GM23338 (cell line): ENCODE results near the gene HOXC12. TPM values are rescaled to one million over a fixed set of nuclear protein-coding genes. Genes with fewer than 3 reads are reported as not detected.

ENCODE experiments used
- ATAC-seq: fragments of 200-7000 bp; cut with Tn5 transposase; 3 replicates; pipeline ENCODE4 v1.9.1; 2020
- DNase-seq: peaks from one replicate; pipeline ENCODE4 v3.0.0-alpha.2; 2015; ENCODE audit warnings: low spot score
- H2AFZ ChIP-seq: fragments of 200-600 bp; sonication (generic); 2 replicates; pipeline ENCODE4 v1.8.0; 2016; ENCODE audit warnings: antibody characterized with exemption, mild to moderate bottlenecking, moderate library complexity
- H3F3A ChIP-seq: fragments of 200-600 bp; sonication (generic); replicated peaks from 2 replicates; pipeline ENCODE4 v1.8.0; 2017; ENCODE audit warnings: antibody characterized with exemption, mixed run types, low read depth
- H3K27ac ChIP-seq: fragments of 200-600 bp; sonication (generic); 2 replicates; pipeline ENCODE4 v1.6.1; 2016; ENCODE audit warnings: low read depth
- H3K27me3 ChIP-seq: fragments of 200-600 bp; sonication (generic); 2 replicates; pipeline ENCODE4 v1.8.0; 2016; ENCODE audit warnings: mild to moderate bottlenecking, mixed run types, moderate library complexity; ENCODE audit not compliant: insufficient read depth
- H3K36me3 ChIP-seq: fragments of 200-600 bp; sonication (generic); 2 replicates; pipeline ENCODE4 v1.8.0; 2016; ENCODE audit warnings: mild to moderate bottlenecking; ENCODE audit not compliant: insufficient read depth
- H3K4me1 ChIP-seq: fragments of 200-600 bp; sonication (generic); 2 replicates; pipeline ENCODE4 v1.8.0; 2016; ENCODE audit warnings: mild to moderate bottlenecking, moderate library complexity; ENCODE audit not compliant: insufficient read depth
- H3K4me2 ChIP-seq: fragments of 200-600 bp; sonication (generic); 2 replicates; pipeline ENCODE4 v1.7.1; 2017; ENCODE audit warnings: mixed run types
- H3K4me3 ChIP-seq: fragments of 200-600 bp; sonication (generic); 2 replicates; pipeline ENCODE4 v1.6.1; 2016; ENCODE audit warnings: mixed run types
- H3K79me2 ChIP-seq: fragments of 200-600 bp; sonication (generic); replicated peaks from 2 replicates; pipeline ENCODE4 v1.8.0; 2017; ENCODE audit warnings: mild to moderate bottlenecking; ENCODE audit not compliant: insufficient read depth
- H3K9me2 ChIP-seq: fragments of 200-600 bp; sonication (generic); 2 replicates; pipeline ENCODE4 v1.8.0; 2017; ENCODE audit not compliant: insufficient read depth
- H4K20me1 ChIP-seq: fragments of 200-600 bp; sonication (generic); replicated peaks from 2 replicates; pipeline ENCODE4 v1.8.0; 2017; ENCODE audit warnings: mild to moderate bottlenecking; ENCODE audit not compliant: insufficient read depth
- H3K27ac Mint-ChIP-seq: 2 replicates; pipeline ENCODE4 v1.8.0; 2020; ENCODE audit warnings: inconsistent platforms, mild to moderate bottlenecking, moderate library complexity, mixed read lengths
- H3K27me3 Mint-ChIP-seq: 3 replicates; pipeline ENCODE4 v1.8.0; 2022; ENCODE audit warnings: low read depth, mild to moderate bottlenecking, moderate library complexity, mixed read lengths, inconsistent platforms; ENCODE audit not compliant: insufficient read depth, poor library complexity
- H3K36me3 Mint-ChIP-seq: 3 replicates; pipeline ENCODE4 v1.8.0; 2021; ENCODE audit warnings: low read depth, mild to moderate bottlenecking, inconsistent platforms, moderate library complexity, mixed read lengths
- H3K4me1 Mint-ChIP-seq: 3 replicates; pipeline ENCODE4 v1.8.0; 2020; ENCODE audit warnings: mild to moderate bottlenecking, inconsistent platforms, mixed read lengths
- H3K4me3 Mint-ChIP-seq: 3 replicates; pipeline ENCODE4 v1.8.0; 2021; ENCODE audit warnings: moderate library complexity, mild to moderate bottlenecking, inconsistent platforms, mixed read lengths
- H3K9me3 Mint-ChIP-seq: 3 replicates; pipeline ENCODE4 v1.8.0; 2020; ENCODE audit warnings: moderate library complexity, mild to moderate bottlenecking, inconsistent platforms, mixed read lengths
- CREB1 ChIP-seq: fragments of 250-450 bp; sonication (Bioruptor Pico); IDR thresholded peaks from 2 replicates; pipeline ENCODE4 v1.5.0; 2020; ENCODE audit warnings: low read depth, mild to moderate bottlenecking, moderate library complexity
- EZH2 ChIP-seq: fragments of 200-600 bp; sonication (generic); IDR thresholded peaks from one replicate; pipeline ENCODE4 v1.8.0; 2017; ENCODE audit warnings: antibody characterized with exemption, mild to moderate bottlenecking, low read depth; ENCODE audit not compliant: unreplicated experiment
- EZH2phosphoT487 ChIP-seq: fragments of 200-600 bp; sonication (generic); IDR thresholded peaks from one replicate; pipeline ENCODE4 v1.8.1; 2018; ENCODE audit warnings: antibody characterized with exemption; ENCODE audit not compliant: unreplicated experiment
- NANOG ChIP-seq: IDR thresholded peaks from 2 replicates; pipeline ENCODE4 v1.6.1; 2016; ENCODE audit warnings: antibody characterized with exemption, borderline replicate concordance
- POLR2AphosphoS5 ChIP-seq: IDR thresholded peaks from 2 replicates; pipeline ENCODE4 v1.6.1; 2016; ENCODE audit warnings: antibody characterized with exemption, low read depth
- REST ChIP-seq: IDR thresholded peaks from one replicate; pipeline ENCODE4 v1.6.1; 2018; ENCODE audit warnings: antibody characterized with exemption; ENCODE audit not compliant: unreplicated experiment
- polyA plus RNA-seq: library from polyadenylated mRNA; unstranded; fragments of >200 nt; fragmentation: Nextera tagmentation; extraction: Ambion mirVana; gene quantifications from 2 replicates; pipeline ENCODE4 v1.2.1, GENCODE V29; 2016
- total RNA-seq: library from RNA; depleted of rRNA; stranded (reverse); fragments of >200 nt; shearing (Covaris generic); gene quantifications from 2 replicates; pipeline ENCODE4 v1.2.3, GENCODE V29; 2014
- TF ChIP-seq, protein P1 (sequence below): IDR thresholded peaks from 2 replicates; pipeline ENCODE4 v1.6.1; 2016; ENCODE audit warnings: antibody characterized with exemption

The HOXC12 gene
- total and polyA plus RNA-seq, 2 experiments from 2014 or later = not detected

- TF ChIP-seq REST (no peak), EZH2phosphoT487 (peak; percentile 84), POLR2AphosphoS5 (no peak), EZH2 (peak; percentile 98), CREB1 (CRISPR knock-in tag) (no peak)
- TF ChIP-seq, protein P1, sequence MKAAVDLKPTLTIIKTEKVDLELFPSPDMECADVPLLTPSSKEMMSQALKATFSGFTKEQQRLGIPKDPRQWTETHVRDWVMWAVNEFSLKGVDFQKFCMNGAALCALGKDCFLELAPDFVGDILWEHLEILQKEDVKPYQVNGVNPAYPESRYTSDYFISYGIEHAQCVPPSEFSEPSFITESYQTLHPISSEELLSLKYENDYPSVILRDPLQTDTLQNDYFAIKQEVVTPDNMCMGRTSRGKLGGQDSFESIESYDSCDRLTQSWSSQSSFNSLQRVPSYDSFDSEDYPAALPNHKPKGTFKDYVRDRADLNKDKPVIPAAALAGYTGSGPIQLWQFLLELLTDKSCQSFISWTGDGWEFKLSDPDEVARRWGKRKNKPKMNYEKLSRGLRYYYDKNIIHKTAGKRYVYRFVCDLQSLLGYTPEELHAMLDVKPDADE = no peak
These were observed 27.2 kb downstream of the HOXC12 start (continued) for GRCh38 chr12:53981634-53982565.

- H3K27me3 ChIP-seq = peaks cover 98% of the 10 kb centered on the region
- ATAC-seq (no peak), DNase-seq (no peak)
- H3K4me2 ChIP-seq = peak overlapping the region; percentile 41
- H3K4me3 ChIP-seq = no peak overlapping the region
- H3K27ac ChIP-seq = no peak overlapping the region
- H3K79me2 ChIP-seq = no peaks in the 10 kb centered on the region
- no peak overlapping the region for H3K4me3 Mint-ChIP-seq
- peaks cover 56% of the 10 kb centered on the region for H3K4me1 ChIP-seq
- peaks cover 5% of the 10 kb centered on the region; the same call in 2 of the 3 replicates for H3K9me3 Mint-ChIP-seq
- H3K9me2 ChIP-seq = no peaks in the 10 kb centered on the region
- peaks cover 31% of the 10 kb centered on the region for H4K20me1 ChIP-seq
- peaks cover 100% of the 10 kb centered on the region for H3K27me3 Mint-ChIP-seq
- H3K27ac Mint-ChIP-seq = no peak overlapping the region
- H3K36me3 Mint-ChIP-seq = no peaks in the 10 kb centered on the region; the same call in 2 of the 3 replicates
- peaks cover 46% of the 10 kb centered on the region for H3F3A ChIP-seq
- TF ChIP-seq NANOG = no peak
- peak; percentile 18 for TF ChIP-seq EZH2
- H3K36me3 ChIP-seq = no peaks in the 10 kb centered on the region
- H2AFZ ChIP-seq = no peak overlapping the region
- H3K4me1 Mint-ChIP-seq = peaks cover 36% of the 10 kb centered on the region
These were observed 28.2 kb downstream of the HOXC12 start for GRCh38 chr12:53982648-53983567.
